ENCODE measurements around the gene APOBR. TPM values are rescaled to one million over a fixed set of nuclear protein-coding genes. Genes with fewer than 3 reads are reported as not detected.
A peak's percentile ranks its signal among the peaks of the same experiment; 100 is the strongest.

APOBR gene
- total and polyA plus RNA-seq, 2 of the 13 experiments (the other 11 are each of a cell fraction or from before 2014, with no cell fraction given): 0.03 TPM; not detected in 1

DNA sequence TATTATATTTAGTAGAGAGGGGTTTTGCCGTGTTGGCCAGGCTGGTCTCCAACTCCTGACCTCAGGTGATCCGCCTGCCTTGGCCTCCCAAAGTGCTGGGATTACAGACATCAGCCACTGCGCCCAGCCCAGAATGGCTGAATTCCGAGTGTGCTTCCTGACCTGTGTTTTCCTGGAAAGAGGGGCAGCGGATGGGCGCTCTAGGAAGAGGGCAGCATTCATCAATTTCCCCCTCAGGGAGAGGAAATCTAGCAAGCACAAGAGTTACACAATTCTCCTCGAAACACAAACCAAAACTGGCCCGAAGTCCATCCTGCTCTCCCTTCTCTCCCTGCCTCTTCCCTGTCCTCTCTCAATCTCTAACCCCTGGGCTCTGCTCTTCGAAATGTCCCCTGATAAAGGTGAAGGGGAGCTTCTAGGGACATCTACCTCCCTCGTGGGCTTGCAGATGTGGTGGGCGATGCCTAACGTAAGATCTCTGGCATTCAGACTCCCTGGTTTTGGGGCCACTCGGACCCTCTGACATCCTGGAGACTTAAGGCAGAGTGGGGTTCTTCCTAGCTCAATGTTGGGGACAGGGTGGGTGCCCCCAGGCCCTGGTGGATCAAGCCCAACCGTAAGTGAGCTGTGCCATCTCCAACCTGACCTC, 11.2 kb downstream of the APOBR start (continued):
- TF ChIP-seq ZNF646 (CRISPR knock-in tag; IDR thresholded peaks at IDR 0.05) (no peak), ZNF205 (CRISPR knock-in tag; IDR thresholded peaks at IDR 0.05) (0 out of 2 replicates have a peak, but pooled peaks have one; percentile 69), AGO2 (optimal IDR thresholded peaks at IDR 0.05; ENCODE audit: low read depth, low read length) (no peak), ZNF891 (CRISPR knock-in tag; IDR thresholded peaks at IDR 0.05) (0 out of 2 replicates have a peak, but pooled peaks have one; percentile 73), KDM3A (CRISPR knock-in tag; IDR thresholded peaks at IDR 0.05; ENCODE audit: low read depth) (0 out of 2 replicates have a peak, but pooled peaks have one; percentile 41), ZNF18 (CRISPR knock-in tag; IDR thresholded peaks at IDR 0.05; ENCODE audit: insufficient replicate concordance) (no peak), RAD51 (IDR thresholded peaks at IDR 0.05; ENCODE audit: borderline replicate concordance) (no peak), ZFP36L1 (CRISPR knock-in tag; IDR thresholded peaks at IDR 0.05) (peak; percentile 68; the same call in 1 of the 2 replicates), SRSF4 (IDR thresholded peaks at IDR 0.05; ENCODE audit: low read depth, low read length, poor library complexity, severe bottlenecking) (no peak), ZNF788 (CRISPR knock-in tag; IDR thresholded peaks at IDR 0.05; ENCODE audit: borderline replicate concordance) (peak; percentile 68; the same call in 1 of the 2 replicates), ETV5 (CRISPR knock-in tag; IDR thresholded peaks at IDR 0.05; ENCODE audit: borderline replicate concordance) (peak; percentile 89), HOXA3 (CRISPR knock-in tag; IDR thresholded peaks at IDR 0.05) (peak; percentile 80)
- TF ChIP-seq, protein P1, sequence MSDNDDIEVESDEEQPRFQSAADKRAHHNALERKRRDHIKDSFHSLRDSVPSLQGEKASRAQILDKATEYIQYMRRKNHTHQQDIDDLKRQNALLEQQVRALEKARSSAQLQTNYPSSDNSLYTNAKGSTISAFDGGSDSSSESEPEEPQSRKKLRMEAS (IDR thresholded peaks at IDR 0.05): 0 out of 2 replicates have a peak, but pooled peaks have one; percentile 36
- TF ChIP-seq, protein P2, sequence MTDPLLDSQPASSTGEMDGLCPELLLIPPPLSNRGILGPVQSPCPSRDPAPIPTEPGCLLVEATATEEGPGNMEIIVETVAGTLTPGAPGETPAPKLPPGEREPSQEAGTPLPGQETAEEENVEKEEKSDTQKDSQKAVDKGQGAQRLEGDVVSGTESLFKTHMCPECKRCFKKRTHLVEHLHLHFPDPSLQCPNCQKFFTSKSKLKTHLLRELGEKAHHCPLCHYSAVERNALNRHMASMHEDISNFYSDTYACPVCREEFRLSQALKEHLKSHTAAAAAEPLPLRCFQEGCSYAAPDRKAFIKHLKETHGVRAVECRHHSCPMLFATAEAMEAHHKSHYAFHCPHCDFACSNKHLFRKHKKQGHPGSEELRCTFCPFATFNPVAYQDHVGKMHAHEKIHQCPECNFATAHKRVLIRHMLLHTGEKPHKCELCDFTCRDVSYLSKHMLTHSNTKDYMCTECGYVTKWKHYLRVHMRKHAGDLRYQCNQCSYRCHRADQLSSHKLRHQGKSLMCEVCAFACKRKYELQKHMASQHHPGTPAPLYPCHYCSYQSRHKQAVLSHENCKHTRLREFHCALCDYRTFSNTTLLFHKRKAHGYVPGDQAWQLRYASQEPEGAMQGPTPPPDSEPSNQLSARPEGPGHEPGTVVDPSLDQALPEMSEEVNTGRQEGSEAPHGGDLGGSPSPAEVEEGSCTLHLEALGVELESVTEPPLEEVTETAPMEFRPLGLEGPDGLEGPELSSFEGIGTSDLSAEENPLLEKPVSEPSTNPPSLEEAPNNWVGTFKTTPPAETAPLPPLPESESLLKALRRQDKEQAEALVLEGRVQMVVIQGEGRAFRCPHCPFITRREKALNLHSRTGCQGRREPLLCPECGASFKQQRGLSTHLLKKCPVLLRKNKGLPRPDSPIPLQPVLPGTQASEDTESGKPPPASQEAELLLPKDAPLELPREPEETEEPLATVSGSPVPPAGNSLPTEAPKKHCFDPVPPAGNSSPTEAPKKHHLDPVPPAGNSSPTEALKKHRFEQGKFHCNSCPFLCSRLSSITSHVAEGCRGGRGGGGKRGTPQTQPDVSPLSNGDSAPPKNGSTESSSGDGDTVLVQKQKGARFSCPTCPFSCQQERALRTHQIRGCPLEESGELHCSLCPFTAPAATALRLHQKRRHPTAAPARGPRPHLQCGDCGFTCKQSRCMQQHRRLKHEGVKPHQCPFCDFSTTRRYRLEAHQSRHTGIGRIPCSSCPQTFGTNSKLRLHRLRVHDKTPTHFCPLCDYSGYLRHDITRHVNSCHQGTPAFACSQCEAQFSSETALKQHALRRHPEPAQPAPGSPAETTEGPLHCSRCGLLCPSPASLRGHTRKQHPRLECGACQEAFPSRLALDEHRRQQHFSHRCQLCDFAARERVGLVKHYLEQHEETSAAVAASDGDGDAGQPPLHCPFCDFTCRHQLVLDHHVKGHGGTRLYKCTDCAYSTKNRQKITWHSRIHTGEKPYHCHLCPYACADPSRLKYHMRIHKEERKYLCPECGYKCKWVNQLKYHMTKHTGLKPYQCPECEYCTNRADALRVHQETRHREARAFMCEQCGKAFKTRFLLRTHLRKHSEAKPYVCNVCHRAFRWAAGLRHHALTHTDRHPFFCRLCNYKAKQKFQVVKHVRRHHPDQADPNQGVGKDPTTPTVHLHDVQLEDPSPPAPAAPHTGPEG (CRISPR knock-in tag; IDR thresholded peaks at IDR 0.05): 0 out of 2 replicates have a peak, but pooled peaks have one; percentile 56

All from HepG2 (cell line).